ENCODE data around the gene USP40.

Gene USP40

DNA sequence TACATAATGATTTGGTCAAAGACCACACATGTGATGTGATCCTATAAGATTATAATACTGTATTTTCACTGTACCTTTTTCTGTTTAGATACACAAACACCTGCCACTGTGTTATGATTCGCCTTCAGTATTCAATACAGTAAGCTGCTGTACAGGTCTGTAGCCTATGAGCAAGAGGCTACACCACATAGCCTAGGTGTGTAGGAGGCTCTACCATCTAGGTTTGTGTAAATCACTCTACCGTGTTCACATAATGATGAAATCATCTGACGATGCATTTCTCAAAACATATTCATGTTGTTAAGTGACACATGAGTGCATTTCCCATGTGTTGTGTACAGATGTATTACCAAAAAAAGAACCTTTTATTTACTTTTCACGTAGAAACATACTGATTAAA is 74.5 kb downstream of the USP40 start:
- DNase-seq, result no peak

- no peak for DNase-seq
Observed at GRCh38 chr2:233491326-233491725, 75.3 kb downstream of the USP40 start.

DNA sequence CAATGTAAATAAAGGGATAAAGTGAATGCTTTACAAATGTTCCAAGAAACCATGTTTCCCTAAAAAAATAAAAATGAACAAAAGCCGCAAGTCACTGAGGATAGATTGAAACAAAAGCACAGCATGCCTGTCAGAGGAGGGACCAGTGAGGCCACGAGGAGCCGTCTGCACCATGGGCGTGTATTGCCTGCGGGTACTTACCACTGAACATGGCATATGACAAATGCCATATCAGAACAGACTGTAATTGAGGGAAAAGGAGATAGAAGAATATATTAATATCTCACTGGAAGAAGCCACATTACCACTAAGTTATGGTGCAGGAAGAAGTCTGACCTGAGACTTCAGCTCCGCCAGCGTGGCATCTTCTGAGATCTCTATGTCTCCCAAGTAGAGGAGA is 75.8 kb downstream of the USP40 start:
- DNase-seq, result no peak

GRCh38 chr2:233489666-233490065 is 76.9 kb downstream of the USP40 start:
- no peak for DNase-seq

- no peak for DNase-seq
Observed at GRCh38 chr2:233489143-233489542, 77.4 kb downstream of the USP40 start.

- no peak for DNase-seq
Observed at GRCh38 chr2:233487748-233488345, 78.7 kb downstream of the USP40 start.

GRCh38 chr2:233486778-233487552 is 79.6 kb downstream of the USP40 start:
- no peak for DNase-seq

DNA sequence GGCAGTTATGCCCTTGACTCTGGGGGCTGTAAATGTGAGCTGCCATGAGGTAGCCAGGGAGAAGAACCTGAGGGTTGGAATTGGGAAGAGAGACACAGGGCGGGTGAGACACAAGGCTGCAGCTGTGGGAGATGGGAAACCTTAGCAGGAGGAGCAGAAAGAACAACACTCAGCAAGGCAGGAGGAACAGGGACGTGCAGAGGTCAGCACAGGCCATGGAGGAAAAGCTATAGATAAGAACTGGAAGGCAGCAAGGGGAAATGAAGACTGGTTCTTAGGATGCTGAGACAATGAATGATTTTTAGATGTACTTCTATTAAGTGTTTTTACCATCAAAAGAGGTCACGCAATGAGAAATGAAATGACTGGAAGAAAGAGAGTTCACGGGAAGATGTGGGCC is 80.2 kb downstream of the USP40 start:
- DNase-seq, result no peak

DNA sequence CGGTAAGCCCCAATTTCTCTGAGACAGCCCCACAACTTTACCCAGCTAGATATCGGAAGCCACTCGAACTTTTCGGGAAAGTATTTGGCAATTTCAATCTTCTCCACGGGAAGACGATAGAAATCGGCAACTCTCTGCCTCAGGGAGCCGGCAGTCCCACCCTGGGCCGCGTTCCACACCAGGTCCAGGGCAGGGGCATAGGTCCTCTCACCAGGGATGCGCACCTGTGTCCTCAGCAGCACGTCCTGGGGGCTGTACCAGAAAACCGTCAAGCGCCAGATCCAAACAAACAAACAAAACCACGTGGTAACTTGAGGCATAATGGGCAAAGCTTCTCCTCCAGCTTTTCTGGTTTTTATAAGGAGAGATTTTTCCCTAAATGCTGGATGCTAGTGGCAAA is 80.9 kb downstream of the USP40 start:
- DNase-seq, result no peak

- no peak for DNase-seq
Observed at GRCh38 chr2:233482616-233483015, 84.0 kb downstream of the USP40 start.

GRCh38 chr2:233481368-233482142 is 85.0 kb downstream of the USP40 start:
- no peak for DNase-seq

DNA sequence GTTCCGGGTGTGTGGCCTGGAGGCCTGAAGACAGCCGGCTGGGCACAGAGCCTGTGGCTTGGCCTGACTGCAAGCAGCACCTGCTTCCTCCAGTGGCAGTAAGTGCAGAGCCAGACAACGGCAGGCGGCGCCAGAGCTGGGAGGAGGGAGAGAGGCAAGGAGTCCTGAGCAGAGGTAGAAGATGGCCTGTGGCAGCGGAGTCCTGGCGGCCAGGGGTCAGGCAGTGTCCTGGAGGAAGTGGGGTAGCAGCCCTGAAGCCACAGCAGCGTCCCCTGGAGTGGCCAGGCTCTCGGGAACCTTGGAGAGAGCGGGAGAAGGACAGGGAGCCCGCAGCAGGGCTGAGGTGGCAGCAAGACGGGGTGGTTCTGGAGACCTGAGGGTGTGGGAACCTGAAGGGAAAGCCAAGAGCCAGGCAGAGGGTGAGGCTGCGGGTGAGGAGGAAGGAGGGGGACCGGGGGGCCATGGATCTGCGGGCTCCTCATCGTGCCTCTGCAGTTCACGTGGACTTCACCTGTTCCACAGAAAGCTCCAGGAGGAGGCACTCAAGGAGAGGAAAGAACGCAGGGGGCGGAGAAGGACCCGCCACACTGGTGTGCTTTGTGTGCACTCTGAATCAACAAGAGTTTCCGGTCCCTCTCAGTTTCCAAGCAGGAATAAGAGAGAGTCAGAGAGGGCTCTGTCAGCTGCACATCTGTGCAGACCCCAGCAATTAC is 85.9 kb downstream of the USP40 start:
- no peak for DNase-seq

- DNase-seq, result no peak
Observed at GRCh38 chr2:233479616-233480489, 86.7 kb downstream of the USP40 start.

DNA sequence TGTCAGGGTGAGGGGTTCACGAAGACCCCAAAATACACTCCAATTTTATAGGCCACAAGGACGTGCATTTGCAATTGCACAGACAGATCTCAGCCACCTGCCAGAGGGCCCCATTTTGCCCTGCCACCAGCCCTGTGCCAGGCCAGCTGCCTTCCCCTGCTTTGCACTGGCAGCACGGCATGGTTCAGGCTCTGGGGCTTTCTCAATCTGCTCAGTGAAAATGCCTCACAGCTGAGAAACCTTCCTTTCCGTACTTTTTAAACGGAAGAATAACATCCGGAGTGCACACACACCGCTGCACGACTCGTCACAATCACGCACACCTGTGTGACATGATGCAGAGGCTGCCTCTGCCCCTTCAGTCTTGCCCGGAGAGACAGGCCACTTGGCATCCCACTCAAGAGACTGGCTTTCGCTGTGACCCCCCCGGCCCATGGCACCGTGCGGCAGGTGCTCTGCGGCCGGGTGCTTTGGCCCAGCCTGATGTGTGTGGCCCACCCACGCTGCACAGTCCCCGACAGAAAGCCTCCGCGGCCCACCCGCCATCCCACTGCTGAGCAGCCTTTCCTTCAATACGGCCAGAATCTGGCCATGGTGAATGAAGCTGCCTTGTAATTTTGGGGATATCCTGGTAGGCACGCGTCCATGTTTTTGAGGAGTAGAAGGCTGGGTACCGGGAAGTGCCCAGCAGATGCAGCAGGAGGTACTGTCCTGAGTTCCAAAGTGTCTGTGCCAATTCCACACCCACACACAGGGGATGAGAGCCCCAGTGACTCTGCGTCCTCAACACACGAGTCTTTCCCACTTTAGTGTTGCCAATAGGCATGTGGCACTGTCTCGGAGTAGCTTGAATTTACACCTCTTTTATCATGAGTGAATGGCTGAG is 88.8 kb downstream of the USP40 start:
- DNase-seq, result no peak

DNA sequence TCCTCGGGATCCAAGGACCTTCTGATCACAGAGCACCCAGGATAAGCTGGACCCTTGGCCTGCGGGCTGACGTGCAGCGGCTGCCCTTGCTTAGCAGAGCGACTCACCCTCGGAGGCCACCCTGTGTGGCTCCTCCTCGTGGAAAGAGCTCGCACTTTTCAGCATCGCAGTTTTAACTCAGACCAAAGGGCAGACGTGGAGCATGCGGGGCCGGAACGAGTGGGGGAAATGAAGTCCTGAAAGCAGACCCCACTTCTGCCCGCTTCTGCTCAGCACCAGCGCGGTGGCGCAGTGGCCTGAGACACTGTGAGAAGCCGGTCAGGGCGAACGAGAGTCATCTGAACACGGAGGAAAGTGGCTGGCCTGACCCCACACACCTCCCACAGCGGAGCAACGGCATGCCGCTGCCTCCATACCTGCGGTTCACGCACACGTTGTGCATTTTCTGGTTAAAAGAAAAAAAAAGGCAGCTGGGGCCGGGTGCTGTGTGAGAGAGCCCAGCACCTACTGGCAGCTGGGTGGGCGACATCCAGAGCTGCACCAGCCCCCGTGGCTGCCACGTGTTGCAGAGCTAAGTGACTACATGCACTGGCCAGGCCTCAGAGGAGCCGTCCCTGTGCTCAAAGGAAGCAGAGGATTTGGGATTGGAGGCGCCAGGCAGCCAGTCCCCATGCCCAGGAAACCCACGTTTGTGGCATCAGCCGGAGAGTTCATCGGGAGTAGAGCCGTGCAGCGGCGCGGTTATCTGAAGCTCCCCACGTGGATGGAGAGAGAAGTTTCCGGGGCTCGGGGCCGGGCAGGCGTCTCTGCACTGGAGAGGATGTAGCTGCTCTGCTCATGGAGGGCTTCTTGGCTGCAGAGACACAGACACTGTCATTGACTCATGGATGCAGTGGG is 89.7 kb downstream of the USP40 start:
- no peak for DNase-seq

GRCh38 chr2:233476063-233476410 is 90.5 kb downstream of the USP40 start:
- DNase-seq, result no peak

DNA sequence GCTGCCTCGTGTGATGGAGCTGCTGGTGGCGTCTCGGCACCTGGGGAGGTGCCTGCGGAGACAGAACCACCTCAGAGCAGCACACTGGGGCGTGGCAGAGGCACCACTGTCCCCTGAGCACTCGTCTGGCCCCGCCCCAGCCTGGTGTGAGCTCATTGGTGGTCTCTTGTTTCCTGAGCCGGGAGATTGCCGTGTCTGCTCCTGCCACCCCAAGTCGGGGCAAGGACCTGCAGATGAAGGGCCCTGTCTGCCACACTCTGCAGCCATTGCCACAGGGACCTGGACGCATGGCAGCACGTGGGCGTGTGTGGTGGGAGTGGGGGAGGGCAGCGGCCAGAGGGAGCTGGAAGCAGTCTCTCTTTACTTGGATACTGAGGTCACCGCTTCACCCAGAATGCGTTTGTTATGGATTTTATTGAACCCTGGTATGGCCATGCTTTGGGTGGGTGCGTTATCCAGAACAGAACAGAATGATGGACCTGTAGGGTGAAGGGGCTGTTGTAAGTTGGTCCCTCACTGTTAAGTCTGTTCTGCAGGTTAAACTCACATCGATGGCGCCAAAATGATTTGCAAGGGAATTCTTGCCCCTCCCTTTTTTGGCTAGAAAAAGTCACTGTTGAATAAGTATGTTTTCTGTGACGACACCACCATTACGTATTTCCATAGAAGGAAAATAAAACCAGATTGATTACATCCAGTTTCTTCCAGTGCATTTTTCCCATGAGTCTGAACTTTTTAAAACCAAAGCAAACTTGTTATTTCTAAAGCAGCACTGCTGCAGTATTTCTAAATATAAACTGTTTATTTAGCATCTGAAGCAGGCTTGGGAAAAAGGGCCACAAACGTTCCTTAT is 92.0 kb downstream of the USP40 start:
- no peak for DNase-seq

- no peak for DNase-seq
Observed at GRCh38 chr2:233473878-233474277, 92.7 kb downstream of the USP40 start.

DNA sequence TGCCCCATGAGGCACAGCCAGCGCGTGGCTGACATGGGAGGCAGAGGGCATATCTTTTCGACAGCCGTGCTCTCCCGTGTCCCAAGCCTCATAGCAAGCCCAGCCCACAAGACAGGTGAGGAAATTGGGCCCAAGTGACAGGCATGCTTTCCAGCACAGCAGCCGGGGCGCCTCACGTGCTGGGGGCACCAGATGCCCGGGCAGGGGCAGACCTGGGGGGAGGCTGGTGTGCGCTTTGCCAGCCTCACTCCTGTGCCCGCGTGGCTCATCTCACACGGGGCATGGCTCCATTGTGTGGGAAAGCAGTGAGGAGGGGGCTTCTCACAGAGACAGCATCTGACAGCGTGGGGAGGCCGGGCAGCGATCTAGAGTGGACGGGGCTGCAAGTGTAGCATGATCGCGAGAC is 93.2 kb downstream of the USP40 start:
- no peak for DNase-seq
